Prostate gland (tissue), 2 donors: ENCODE data around the gene IARS1.
A peak's percentile ranks its signal among the peaks of the same experiment; 100 is the strongest.

Experiments used
- CTCF ChIP-seq, 4 experiments: fragments of 200-600 bp in 2 of 4; fragments of 450-650 bp in 2 of 4; sonication (generic) in 2 of 4; IDR thresholded peaks; 1 replicate in 3 of 4; 2 replicates in 1 of 4; pipeline ENCODE4 v1.5.1; 2016 to 2019; ENCODE audit warnings: antibody characterized with exemption in 4 of 4, mild to moderate bottlenecking in 2 of 4, moderate library complexity in 2 of 4
- POLR2A ChIP-seq: fragments of 450-650 bp; IDR thresholded peaks from one replicate; pipeline ENCODE4 v1.6.1; 2016; ENCODE audit warnings: antibody characterized with exemption, mild to moderate bottlenecking
- POLR2AphosphoS5 ChIP-seq: sonication (generic); formaldehyde crosslinking; IDR thresholded peaks from one replicate; pipeline ENCODE4 v1.6.1; 2017; ENCODE audit warnings: antibody characterized with exemption

- peak; percentile 20 for TF ChIP-seq POLR2A
- peak; percentile 90 for TF ChIP-seq POLR2AphosphoS5
- TF ChIP-seq CTCF (IDR thresholded peaks at IDR 0.05) = no peak
Measured at GRCh38 chr9:92325269-92325990, 31.9 kb upstream of the IARS1 start, which contains the start of the genes CENPP and NOL8.
